Activated gamma-delta T cell treated with Interleukin-2 at 50 U/mL for 16 hours (primary cell): ENCODE data around the gene C18orf32.
"Not testable (repeated sequence)": the region's sequence is repeated elsewhere in the genome, so short reads cannot be mapped to it uniquely, and the experiment has no call there.

Source experiments
- DNase-seq: peaks from one replicate; pipeline ENCODE4 v3.0.0-alpha.2; 2020

Gene C18orf32

GRCh38 chr18:49486953-49487710 lies at the start of gene C18orf32:
Gene C18orf32, minus strand, starts transcription at chr18:49487234. Its CDS starts 3,486 bp downstream, at chr18:49483748.
- peak; percentile 94 for DNase-seq

GRCh38 chr18:49534846-49535601 lies 48.0 kb upstream of the C18orf32 start:
- no peak for DNase-seq

- no peak for DNase-seq
Observed at GRCh38 chr18:49531678-49532153, 44.7 kb upstream of the C18orf32 start.

- DNase-seq = no peak
Observed at GRCh38 chr18:49529596-49529995, 42.6 kb upstream of the C18orf32 start.

GRCh38 chr18:49527631-49528327 lies 40.7 kb upstream of the C18orf32 start:
- no peak for DNase-seq

GRCh38 chr18:49525981-49526380 lies 38.9 kb upstream of the C18orf32 start:
- DNase-seq = no peak

- no peak for DNase-seq
Observed at GRCh38 chr18:49524951-49525350, 37.9 kb upstream of the C18orf32 start.

GRCh38 chr18:49524349-49524748 lies 37.3 kb upstream of the C18orf32 start:
- no peak for DNase-seq

GRCh38 chr18:49523580-49524093 lies 36.6 kb upstream of the C18orf32 start:
- not testable (repeated sequence) for DNase-seq

- DNase-seq = no peak
Observed at GRCh38 chr18:49521216-49521835, 34.3 kb upstream of the C18orf32 start.

GRCh38 chr18:49520661-49521145 lies 33.7 kb upstream of the C18orf32 start:
- no peak for DNase-seq

- no peak for DNase-seq
Observed at GRCh38 chr18:49519101-49519971, 32.3 kb upstream of the C18orf32 start.

- no peak for DNase-seq
Observed at GRCh38 chr18:49517483-49517882, 30.4 kb upstream of the C18orf32 start.

GRCh38 chr18:49515516-49515915 lies 28.5 kb upstream of the C18orf32 start:
- DNase-seq = no peak

- DNase-seq = not testable (repeated sequence)
Observed at GRCh38 chr18:49515003-49515402, 28.0 kb upstream of the C18orf32 start.

GRCh38 chr18:49514577-49514976 lies 27.5 kb upstream of the C18orf32 start:
- no peak for DNase-seq

GRCh38 chr18:49512876-49513275 lies 25.8 kb upstream of the C18orf32 start:
- not testable (repeated sequence) for DNase-seq

- peak; percentile 49 for DNase-seq
Observed at GRCh38 chr18:49510393-49511115, 23.5 kb upstream of the C18orf32 start.

GRCh38 chr18:49506438-49506837 lies 19.4 kb upstream of the C18orf32 start:
- DNase-seq = not testable (repeated sequence)

GRCh38 chr18:49503931-49504330 lies 16.9 kb upstream of the C18orf32 start:
- no peak for DNase-seq
